ENCODE measurements around the gene EFL1.

Gene EFL1

DNA sequence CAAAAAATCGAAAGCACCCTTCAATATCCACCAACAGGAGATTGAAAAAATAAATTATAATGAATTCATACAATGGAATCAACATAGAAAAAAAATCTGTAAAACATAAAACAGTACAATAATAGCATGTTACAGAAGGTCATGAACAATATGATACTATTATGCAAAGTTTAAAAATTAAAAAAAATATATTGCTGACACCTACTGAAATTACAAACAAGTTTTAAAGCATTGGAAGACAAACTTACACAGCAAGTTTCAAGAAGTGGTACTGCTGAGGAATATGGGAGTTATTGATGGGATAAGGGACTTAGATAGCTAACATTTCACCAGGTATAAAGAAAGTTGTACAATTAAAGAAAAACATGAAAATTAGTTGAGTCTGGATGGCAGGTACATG lies 89.4 kb downstream of the EFL1 start:
- Histone ChIP-seq H3K27ac (no peak overlapping the region), H3K27me3 (no peaks in the 10 kb centered on the region), H3K4me1 (peaks cover 0 to 15% (median 9%) of the 10 kb centered on the region in 4 donors), H3K36me3 (peaks cover 0 to 7% (median 0%) of the 10 kb centered on the region in 3 donors), H3K9me3 (no peaks in the 10 kb centered on the region), H3K4me3 (no peak overlapping the region)
- intact Hi-C loops (cut with DNase I; ENCODE audit: low total_unique reads) = no loop called here
- no peak for DNase-seq
- TF ChIP-seq, protein P1, sequence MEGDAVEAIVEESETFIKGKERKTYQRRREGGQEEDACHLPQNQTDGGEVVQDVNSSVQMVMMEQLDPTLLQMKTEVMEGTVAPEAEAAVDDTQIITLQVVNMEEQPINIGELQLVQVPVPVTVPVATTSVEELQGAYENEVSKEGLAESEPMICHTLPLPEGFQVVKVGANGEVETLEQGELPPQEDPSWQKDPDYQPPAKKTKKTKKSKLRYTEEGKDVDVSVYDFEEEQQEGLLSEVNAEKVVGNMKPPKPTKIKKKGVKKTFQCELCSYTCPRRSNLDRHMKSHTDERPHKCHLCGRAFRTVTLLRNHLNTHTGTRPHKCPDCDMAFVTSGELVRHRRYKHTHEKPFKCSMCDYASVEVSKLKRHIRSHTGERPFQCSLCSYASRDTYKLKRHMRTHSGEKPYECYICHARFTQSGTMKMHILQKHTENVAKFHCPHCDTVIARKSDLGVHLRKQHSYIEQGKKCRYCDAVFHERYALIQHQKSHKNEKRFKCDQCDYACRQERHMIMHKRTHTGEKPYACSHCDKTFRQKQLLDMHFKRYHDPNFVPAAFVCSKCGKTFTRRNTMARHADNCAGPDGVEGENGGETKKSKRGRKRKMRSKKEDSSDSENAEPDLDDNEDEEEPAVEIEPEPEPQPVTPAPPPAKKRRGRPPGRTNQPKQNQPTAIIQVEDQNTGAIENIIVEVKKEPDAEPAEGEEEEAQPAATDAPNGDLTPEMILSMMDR (IDR thresholded peaks at IDR 0.05) = no peak

DNA sequence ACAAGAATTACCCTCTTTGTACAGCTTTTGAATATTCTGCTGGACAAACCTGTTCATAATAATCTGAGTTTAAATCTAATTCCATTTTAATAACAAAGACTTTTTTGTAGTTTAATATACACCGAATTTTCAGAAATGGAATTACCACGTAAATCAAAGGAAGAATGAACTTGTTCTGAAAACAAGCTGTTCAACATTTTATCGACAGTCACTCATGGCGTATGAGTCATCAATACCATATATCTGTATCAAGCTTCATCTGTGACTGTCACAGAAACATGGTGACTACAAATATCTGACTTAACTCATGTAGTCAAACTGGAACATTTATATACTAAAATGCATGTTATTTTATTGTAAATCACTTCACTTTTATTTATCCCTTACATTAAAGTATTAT lies 90.0 kb downstream of the EFL1 start:
- no peaks in the 10 kb centered on the region for H3K27me3 ChIP-seq
- H3K36me3 ChIP-seq = peaks cover 0 to 7% (median 0%) of the 10 kb centered on the region in 3 donors
- H3K4me3 ChIP-seq = no peak overlapping the region
- no peaks in the 10 kb centered on the region for H3K9me3 ChIP-seq
- peaks cover 0 to 9% (median 6%) of the 10 kb centered on the region in 4 donors for H3K4me1 ChIP-seq
- TF ChIP-seq, protein P1 (IDR thresholded peaks at IDR 0.05) = no peak
- DNase-seq = no peak
- H3K27ac ChIP-seq = no peak overlapping the region
- intact Hi-C loops (cut with DNase I; ENCODE audit: low total_unique reads) = no loop called here

DNA sequence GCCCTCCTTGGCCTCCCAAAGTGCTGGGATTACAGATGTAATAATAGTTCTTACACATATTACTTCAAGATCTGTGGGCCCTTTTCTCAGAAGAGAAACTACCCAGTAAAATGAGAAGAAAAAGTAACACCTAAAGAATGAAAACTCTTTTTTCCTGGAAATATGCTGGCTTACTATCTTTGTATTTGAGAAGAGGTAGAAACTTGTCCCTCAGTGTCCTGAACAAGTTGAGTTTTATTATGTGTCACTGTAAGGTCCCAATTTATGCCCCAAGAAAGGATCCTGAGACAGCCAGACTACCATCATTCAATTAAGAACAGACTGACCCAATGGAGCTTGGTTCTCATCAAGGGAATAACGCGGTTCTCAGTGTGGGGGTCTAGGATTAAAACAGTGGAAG lies 93.8 kb downstream of the EFL1 start:
- Histone ChIP-seq H3K4me3 (no peak overlapping the region), H3K9me3 (no peaks in the 10 kb centered on the region), H3K4me1 (no peaks in the 10 kb centered on the region), H3K27ac (no peak overlapping the region), H3K36me3 (peaks cover 2 to 7% (median 4%) of the 10 kb centered on the region in 3 donors), H3K27me3 (no peaks in the 10 kb centered on the region)
- intact Hi-C loops (cut with DNase I; ENCODE audit: low total_unique reads) = no loop called here
- TF ChIP-seq, protein P1 (IDR thresholded peaks at IDR 0.05) = no peak
- no peak for DNase-seq

DNA sequence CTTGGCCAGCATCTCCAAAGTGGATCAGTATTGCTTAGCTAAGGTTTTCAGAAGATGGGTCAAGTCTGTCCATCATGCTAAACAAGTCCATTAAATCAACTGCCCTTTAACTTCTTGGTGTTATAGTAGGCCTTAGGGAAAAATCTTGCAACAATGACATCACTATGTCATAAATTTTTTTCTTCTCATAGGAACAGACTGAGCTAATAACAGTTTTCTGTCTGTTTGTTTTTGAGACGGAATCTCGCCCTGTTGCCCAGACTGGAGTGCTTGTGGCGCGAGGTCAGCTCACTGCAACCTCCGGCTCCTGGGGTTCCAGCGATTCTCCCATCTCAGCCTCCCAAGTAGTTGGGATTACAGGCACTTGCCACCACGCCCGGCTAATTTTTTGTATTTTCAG lies 94.2 kb downstream of the EFL1 start:
- Histone ChIP-seq H3K27ac (no peak overlapping the region), H3K9me3 (no peaks in the 10 kb centered on the region), H3K4me3 (no peak overlapping the region), H3K4me1 (no peaks in the 10 kb centered on the region), H3K27me3 (no peaks in the 10 kb centered on the region), H3K36me3 (peaks cover 6 to 12% (median 8%) of the 10 kb centered on the region in 3 donors)
- intact Hi-C loops (cut with DNase I; ENCODE audit: low total_unique reads) = no loop called here
- TF ChIP-seq, protein P1 (IDR thresholded peaks at IDR 0.05) = no peak
- DNase-seq = no peak

DNA sequence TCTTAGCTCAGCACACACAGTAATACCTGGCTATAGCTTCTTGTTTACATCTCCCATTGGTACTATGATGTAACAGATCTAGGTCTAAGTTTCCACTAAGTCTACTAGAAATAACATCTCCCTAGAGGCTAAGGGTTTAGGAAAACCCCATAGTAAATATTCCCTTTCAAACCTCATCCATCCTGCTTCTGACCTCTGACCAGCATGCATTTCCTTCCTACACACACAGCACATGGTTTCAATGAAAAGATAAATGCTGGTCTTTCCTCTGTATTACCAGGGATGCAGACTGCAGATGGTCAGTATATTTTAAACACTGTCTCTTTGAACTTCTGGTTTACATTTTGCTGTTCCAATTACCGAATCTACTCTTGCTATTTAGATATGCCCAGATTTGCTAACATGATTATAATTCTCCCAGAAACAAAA lies 96.6 kb downstream of the EFL1 start:
- TF ChIP-seq, protein P1 (IDR thresholded peaks at IDR 0.05) = no peak
- H3K4me1 ChIP-seq = no peaks in the 10 kb centered on the region
- no peak for DNase-seq
- H3K4me3 ChIP-seq = no peak overlapping the region
- H3K36me3 ChIP-seq = peaks cover 15 to 27% (median 26%) of the 10 kb centered on the region in 3 donors
- H3K27ac ChIP-seq = no peak overlapping the region
- no peaks in the 10 kb centered on the region for H3K27me3 ChIP-seq
- no peaks in the 10 kb centered on the region for H3K9me3 ChIP-seq
- intact Hi-C loops (cut with DNase I; ENCODE audit: low total_unique reads) = no loop called here

DNA sequence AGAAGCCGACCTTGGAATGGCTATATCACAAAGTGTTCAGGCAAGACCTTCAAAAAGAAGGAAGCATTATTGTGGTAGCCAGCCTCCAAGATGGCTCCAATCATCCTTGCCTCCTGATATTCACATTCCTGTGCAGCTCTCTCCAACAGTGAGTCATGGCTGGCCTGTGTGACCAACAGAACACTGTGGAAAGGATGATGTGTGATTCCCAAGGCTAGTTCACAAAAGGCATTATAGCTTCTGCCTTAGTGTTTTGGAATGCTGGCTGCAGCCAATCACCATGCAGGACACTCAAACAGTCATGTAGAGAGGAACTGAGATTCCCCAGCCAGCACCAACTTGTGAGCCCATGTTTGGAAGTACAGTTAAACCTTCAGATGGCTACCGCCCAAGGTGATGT lies 102.6 kb downstream of the EFL1 start:
- H3K36me3 ChIP-seq = peaks cover 25 to 46% (median 30%) of the 10 kb centered on the region in 3 donors
- TF ChIP-seq, protein P1 (IDR thresholded peaks at IDR 0.05) = no peak

More for the DNA sequence above, 102.6 kb downstream of the EFL1 start:
- no peak for DNase-seq
- no peaks in the 10 kb centered on the region for H3K27me3 ChIP-seq
- H3K27ac ChIP-seq = no peak overlapping the region
- no peak overlapping the region for H3K4me3 ChIP-seq
- no peaks in the 10 kb centered on the region for H3K4me1 ChIP-seq
- intact Hi-C loops (cut with DNase I; ENCODE audit: low total_unique reads) = no loop called here
- H3K9me3 ChIP-seq = no peaks in the 10 kb centered on the region
